HG02981 (cell line): Measurements from ENCODE around the gene RASSF7.

ENCODE experiments used
- ATAC-seq: cut with Tn5 transposase; IDR thresholded peaks from one replicate; pipeline ENCODE4 v1.9.1; 2021; ENCODE audit warnings: mild to moderate bottlenecking, moderate library complexity; ENCODE audit not compliant: unreplicated experiment

RASSF7 gene

GRCh38 chr11:550746-551085 is 10.1 kb upstream of the RASSF7 start:
- ATAC-seq: no peak

- no peak for ATAC-seq
Observed at GRCh38 chr11:551131-551530, 9.6 kb upstream of the RASSF7 start.

- no peak for ATAC-seq
Observed at GRCh38 chr11:551596-551995, 9.2 kb upstream of the RASSF7 start.

GRCh38 chr11:553083-553987 is 7.4 kb upstream of the RASSF7 start:
- no peak for ATAC-seq

GRCh38 chr11:553988-554340 is 6.8 kb upstream of the RASSF7 start:
- ATAC-seq: no peak

GRCh38 chr11:554428-555226 is 6.1 kb upstream of the RASSF7 start:
- ATAC-seq: peak; percentile 69

GRCh38 chr11:555227-555779 is 5.5 kb upstream of the RASSF7 start:
- ATAC-seq: no peak

GRCh38 chr11:555780-556661 is 4.7 kb upstream of the RASSF7 start:
- no peak for ATAC-seq

GRCh38 chr11:556662-557256 is 4.0 kb upstream of the RASSF7 start:
- ATAC-seq: no peak

- ATAC-seq: no peak
Observed at GRCh38 chr11:557328-558132, 3.2 kb upstream of the RASSF7 start.

- no peak for ATAC-seq
Observed at GRCh38 chr11:558503-558902, 2.3 kb upstream of the RASSF7 start.

- no peak for ATAC-seq
Observed at GRCh38 chr11:559020-559620, 1.6 kb upstream of the RASSF7 start.

GRCh38 chr11:559712-560304 is 962 bp upstream of the RASSF7 start:
- ATAC-seq: no peak

GRCh38 chr11:561148-562003 is 606 bp downstream of the RASSF7 start:
- peak; percentile 22 for ATAC-seq

- no peak for ATAC-seq
Observed at GRCh38 chr11:562046-562645, 1.4 kb downstream of the RASSF7 start.

- no peak for ATAC-seq
Observed at GRCh38 chr11:563066-563811, 2.5 kb downstream of the RASSF7 start.
